K562 (cell line): ENCODE results near the gene PDHB. TPM values are rescaled to one million over a fixed set of nuclear protein-coding genes. Genes with fewer than 3 reads are reported as not detected.

Source experiments
- ADNP ChIP-seq: fragments of 200-800 bp; sonication (Bioruptor generic); IDR thresholded peaks from 2 replicates; pipeline ENCODE4 v1.6.1; 2016; ENCODE audit warnings: missing genetic modification characterization, missing compliant biosample characterization
- BCOR ChIP-seq: fragments of 450-650 bp; IDR thresholded peaks from 2 replicates; pipeline ENCODE4 v1.6.1; 2016
- DNMT1 ChIP-seq: fragments of 450-650 bp; IDR thresholded peaks from 2 replicates; pipeline ENCODE4 v1.6.1; 2016; ENCODE audit warnings: antibody characterized with exemption, mild to moderate bottlenecking
- FOXA3 ChIP-seq, 2 experiments: fragments of 450-650 bp in 1 of 2; sonication (generic) in 1 of 2; formaldehyde crosslinking; IDR thresholded peaks in 1 of 2; conservative IDR thresholded peaks in 1 of 2; 2 replicates each; pipeline versions ENCODE4 v1.4.0 to v1.8.0; 2020 to 2022; ENCODE audit warnings: mild to moderate bottlenecking in 2 of 2, missing genetic modification reagents in 1 of 2
- HDGF ChIP-seq: fragments of 450-650 bp; IDR thresholded peaks from 2 replicates; pipeline ENCODE4 v1.6.1; 2016
- NRF1 ChIP-seq, 2 experiments: fragments of 450-650 bp; IDR thresholded peaks in 1 of 2; conservative IDR thresholded peaks in 1 of 2; 2 replicates each; pipeline ENCODE4 v1.6.1; 2014; ENCODE audit warnings: mild to moderate bottlenecking in 2 of 2
- TAF1 ChIP-seq: IDR thresholded peaks from 2 replicates; pipeline ENCODE4 v1.6.1; 2011; ENCODE audit warnings: mild to moderate bottlenecking, low read length, moderate library complexity; ENCODE audit not compliant: insufficient read depth, control insufficient read depth, severe bottlenecking; ENCODE audit errors: extremely low read depth
- TRIM24 ChIP-seq, 2 experiments: fragments of 450-650 bp; IDR thresholded peaks; 2 replicates each; pipeline ENCODE4 v1.6.1; 2016
- ZSCAN32 ChIP-seq: fragments of 450-650 bp; formaldehyde crosslinking; IDR thresholded peaks from 2 replicates; pipeline ENCODE4 v1.4.0; 2020; ENCODE audit warnings: mild to moderate bottlenecking, moderate library complexity
- polyA plus RNA-seq, 8 experiments: library from polyadenylated mRNA; depleted of rRNA in 4 of 8; stranded (reverse) in 5 of 8; unstranded in 3 of 8; fragments of >200 nt; fragmentation: Nextera tagmentation in 2 of 8; fragmentation: Illumina TruSeq in 1 of 8; extraction: Ambion mirVana in 2 of 8; extraction: Trizol in 1 of 8; gene quantifications; 2 replicates each; pipeline versions ENCODE4 v1.2.1 to v1.2.3, GENCODE V29; 2011 to 2014; ENCODE audit warnings: inconsistent platforms in 1 of 8, missing spikeins in 1 of 8
- total RNA-seq, 7 experiments: library from RNA; depleted of rRNA in 6 of 7; stranded (reverse); fragments of >200 nt in 6 of 7; fragmentation: Illumina TruSeq in 2 of 7; extraction: Trizol in 2 of 7; gene quantifications; 2 replicates each; pipeline versions ENCODE4 v1.2.1 to v1.2.3, GENCODE V29; 2011 to 2021; ENCODE audit warnings: low replicate concordance in 1 of 7
- TF ChIP-seq, protein P1 (sequence below), 2 experiments: fragments of 450-650 bp in 1 of 2; sonication (generic) in 1 of 2; formaldehyde crosslinking in 1 of 2; IDR thresholded peaks; 2 replicates each; pipeline versions ENCODE4 v1.7.1 to v1.9.0; 2016 to 2022; ENCODE audit warnings: inconsistent platforms in 1 of 2, mild to moderate bottlenecking in 1 of 2, missing genetic modification reagents in 1 of 2
- TF ChIP-seq, protein P2 (sequence below): sonication (generic); formaldehyde crosslinking; IDR thresholded peaks from 2 replicates; pipeline ENCODE4 v1.8.0; 2022; ENCODE audit warnings: missing genetic modification reagents, mild to moderate bottlenecking, moderate library complexity, borderline replicate concordance
- TF ChIP-seq, protein P3 (sequence below): fragments of 250-450 bp; sonication (Bioruptor Pico); IDR thresholded peaks from 2 replicates; pipeline ENCODE4 v1.8.0; 2021; ENCODE audit warnings: moderate library complexity, mild to moderate bottlenecking, inconsistent platforms
- TF ChIP-seq, protein P4 (sequence below): fragments of 450-650 bp; IDR thresholded peaks from 2 replicates; pipeline ENCODE4 v1.6.1; 2018; ENCODE audit not compliant: partially characterized antibody

PDHB gene
- total and polyA plus RNA-seq, 9 of the 15 experiments (the other 6 are each of a cell fraction or from before 2014, with no cell fraction given): 51.2 to 178 (median 85.2) TPM

DNA sequence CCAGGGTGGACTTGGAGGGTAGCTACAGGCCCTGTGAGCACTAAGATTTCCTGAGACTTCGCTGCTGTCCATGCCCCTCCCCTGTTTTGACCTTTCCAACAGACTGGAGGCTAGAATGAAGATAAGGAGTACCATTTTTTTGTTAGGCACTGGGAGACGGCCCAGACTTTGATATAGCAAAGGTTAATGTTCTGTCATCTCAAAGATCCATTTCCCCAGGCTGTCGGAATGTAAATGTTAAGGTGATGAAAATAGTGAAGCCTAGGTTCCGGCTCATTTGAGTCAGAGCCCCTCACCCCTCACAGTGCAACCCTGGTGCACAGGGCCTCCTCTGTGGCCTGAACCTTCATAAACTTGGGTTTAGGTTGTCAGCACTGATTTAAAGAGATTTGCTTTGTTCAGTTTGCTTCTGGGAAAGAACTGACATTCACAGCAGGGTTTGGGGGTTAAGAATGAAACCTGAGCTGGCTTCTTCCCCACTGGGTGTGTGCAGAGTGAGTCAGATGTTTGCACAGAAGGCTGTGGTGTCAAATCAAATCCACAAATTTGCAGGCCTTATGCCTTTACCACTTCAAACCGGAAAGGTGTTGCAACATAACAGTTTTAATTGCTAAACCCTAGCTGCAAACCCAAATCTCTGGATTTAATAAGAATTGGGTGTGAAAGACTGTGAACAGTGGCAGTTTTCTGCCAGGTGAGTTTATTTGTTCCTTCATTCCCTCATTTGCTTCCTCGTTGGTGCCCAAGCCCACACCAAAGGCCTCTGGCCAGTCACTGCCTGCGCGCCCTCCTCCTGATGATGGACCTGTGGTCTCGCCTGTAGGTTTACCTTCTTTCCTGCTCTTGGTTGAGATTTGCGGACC lies 37.6 kb upstream of the PDHB start (continued):
- TF ChIP-seq, protein P1, sequence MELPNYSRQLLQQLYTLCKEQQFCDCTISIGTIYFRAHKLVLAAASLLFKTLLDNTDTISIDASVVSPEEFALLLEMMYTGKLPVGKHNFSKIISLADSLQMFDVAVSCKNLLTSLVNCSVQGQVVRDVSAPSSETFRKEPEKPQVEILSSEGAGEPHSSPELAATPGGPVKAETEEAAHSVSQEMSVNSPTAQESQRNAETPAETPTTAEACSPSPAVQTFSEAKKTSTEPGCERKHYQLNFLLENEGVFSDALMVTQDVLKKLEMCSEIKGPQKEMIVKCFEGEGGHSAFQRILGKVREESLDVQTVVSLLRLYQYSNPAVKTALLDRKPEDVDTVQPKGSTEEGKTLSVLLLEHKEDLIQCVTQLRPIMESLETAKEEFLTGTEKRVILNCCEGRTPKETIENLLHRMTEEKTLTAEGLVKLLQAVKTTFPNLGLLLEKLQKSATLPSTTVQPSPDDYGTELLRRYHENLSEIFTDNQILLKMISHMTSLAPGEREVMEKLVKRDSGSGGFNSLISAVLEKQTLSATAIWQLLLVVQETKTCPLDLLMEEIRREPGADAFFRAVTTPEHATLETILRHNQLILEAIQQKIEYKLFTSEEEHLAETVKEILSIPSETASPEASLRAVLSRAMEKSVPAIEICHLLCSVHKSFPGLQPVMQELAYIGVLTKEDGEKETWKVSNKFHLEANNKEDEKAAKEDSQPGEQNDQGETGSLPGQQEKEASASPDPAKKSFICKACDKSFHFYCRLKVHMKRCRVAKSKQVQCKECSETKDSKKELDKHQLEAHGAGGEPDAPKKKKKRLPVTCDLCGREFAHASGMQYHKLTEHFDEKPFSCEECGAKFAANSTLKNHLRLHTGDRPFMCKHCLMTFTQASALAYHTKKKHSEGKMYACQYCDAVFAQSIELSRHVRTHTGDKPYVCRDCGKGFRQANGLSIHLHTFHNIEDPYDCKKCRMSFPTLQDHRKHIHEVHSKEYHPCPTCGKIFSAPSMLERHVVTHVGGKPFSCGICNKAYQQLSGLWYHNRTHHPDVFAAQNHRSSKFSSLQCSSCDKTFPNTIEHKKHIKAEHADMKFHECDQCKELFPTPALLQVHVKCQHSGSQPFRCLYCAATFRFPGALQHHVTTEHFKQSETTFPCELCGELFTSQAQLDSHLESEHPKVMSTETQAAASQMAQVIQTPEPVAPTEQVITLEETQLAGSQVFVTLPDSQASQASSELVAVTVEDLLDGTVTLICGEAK (IDR thresholded peaks at IDR 0.05): no peak
- TF ChIP-seq, protein P1 (CRISPR knock-in tag; IDR thresholded peaks at IDR 0.05): no peak
- no peak for TF ChIP-seq ZSCAN32 (CRISPR knock-in tag)
- TF ChIP-seq, protein P2, sequence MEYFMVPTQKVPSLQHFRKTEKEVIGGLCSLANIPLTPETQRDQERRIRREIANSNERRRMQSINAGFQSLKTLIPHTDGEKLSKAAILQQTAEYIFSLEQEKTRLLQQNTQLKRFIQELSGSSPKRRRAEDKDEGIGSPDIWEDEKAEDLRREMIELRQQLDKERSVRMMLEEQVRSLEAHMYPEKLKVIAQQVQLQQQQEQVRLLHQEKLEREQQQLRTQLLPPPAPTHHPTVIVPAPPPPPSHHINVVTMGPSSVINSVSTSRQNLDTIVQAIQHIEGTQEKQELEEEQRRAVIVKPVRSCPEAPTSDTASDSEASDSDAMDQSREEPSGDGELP (CRISPR knock-in tag): no peak
- TF ChIP-seq, protein P3, sequence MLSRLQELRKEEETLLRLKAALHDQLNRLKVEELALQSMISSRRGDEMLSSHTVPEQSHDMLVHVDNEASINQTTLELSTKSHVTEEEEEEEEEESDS (CRISPR knock-in tag): no peak
- peak in 1 of 2 experiments; percentile 58; a peak in 2 of 4 replicates for TF ChIP-seq TRIM24 (IDR thresholded peaks at IDR 0.05)
- TF ChIP-seq BCOR: no peak
- TF ChIP-seq HDGF: no peak
- TF ChIP-seq FOXA3 (CRISPR knock-in tag; conservative IDR thresholded peaks at IDR 0.05 in 1 of 2, IDR thresholded peaks at IDR 0.05 in 1 of 2): peak; percentile 99
- no peak for TF ChIP-seq ADNP (tag)
- no peak for TF ChIP-seq TAF1
- no peak for TF ChIP-seq DNMT1
- TF ChIP-seq, protein P4, sequence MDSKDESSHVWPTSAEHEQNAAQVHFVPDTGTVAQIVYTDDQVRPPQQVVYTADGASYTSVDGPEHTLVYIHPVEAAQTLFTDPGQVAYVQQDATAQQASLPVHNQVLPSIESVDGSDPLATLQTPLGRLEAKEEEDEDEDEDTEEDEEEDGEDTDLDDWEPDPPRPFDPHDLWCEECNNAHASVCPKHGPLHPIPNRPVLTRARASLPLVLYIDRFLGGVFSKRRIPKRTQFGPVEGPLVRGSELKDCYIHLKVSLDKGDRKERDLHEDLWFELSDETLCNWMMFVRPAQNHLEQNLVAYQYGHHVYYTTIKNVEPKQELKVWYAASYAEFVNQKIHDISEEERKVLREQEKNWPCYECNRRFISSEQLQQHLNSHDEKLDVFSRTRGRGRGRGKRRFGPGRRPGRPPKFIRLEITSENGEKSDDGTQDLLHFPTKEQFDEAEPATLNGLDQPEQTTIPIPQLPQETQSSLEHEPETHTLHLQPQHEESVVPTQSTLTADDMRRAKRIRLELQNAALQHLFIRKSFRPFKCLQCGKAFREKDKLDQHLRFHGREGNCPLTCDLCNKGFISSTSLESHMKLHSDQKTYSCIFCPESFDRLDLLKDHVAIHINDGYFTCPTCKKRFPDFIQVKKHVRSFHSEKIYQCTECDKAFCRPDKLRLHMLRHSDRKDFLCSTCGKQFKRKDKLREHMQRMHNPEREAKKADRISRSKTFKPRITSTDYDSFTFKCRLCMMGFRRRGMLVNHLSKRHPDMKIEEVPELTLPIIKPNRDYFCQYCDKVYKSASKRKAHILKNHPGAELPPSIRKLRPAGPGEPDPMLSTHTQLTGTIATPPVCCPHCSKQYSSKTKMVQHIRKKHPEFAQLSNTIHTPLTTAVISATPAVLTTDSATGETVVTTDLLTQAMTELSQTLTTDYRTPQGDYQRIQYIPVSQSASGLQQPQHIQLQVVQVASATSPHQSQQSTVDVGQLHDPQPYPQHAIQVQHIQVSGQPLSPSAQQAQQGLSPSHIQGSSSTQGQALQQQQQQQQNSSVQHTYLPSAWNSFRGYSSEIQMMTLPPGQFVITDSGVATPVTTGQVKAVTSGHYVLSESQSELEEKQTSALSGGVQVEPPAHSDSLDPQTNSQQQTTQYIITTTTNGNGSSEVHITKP: no peak
- no peak for TF ChIP-seq NRF1 (conservative IDR thresholded peaks at IDR 0.05 in 1 of 2, IDR thresholded peaks at IDR 0.05 in 1 of 2)
